GM23338 (cell line): Measurements from ENCODE around the gene PPIF. TPM values are rescaled to one million over a fixed set of nuclear protein-coding genes. Genes with fewer than 3 reads are reported as not detected.

Experiments used
- ATAC-seq: fragments of 200-7000 bp; cut with Tn5 transposase; 3 replicates; pipeline ENCODE4 v1.9.1; 2020
- DNase-seq: peaks from one replicate; pipeline ENCODE4 v3.0.0-alpha.2; 2015; ENCODE audit warnings: low spot score
- H2AFZ ChIP-seq: fragments of 200-600 bp; sonication (generic); 2 replicates; pipeline ENCODE4 v1.8.0; 2016; ENCODE audit warnings: antibody characterized with exemption, mild to moderate bottlenecking, moderate library complexity
- H3F3A ChIP-seq: fragments of 200-600 bp; sonication (generic); replicated peaks from 2 replicates; pipeline ENCODE4 v1.8.0; 2017; ENCODE audit warnings: antibody characterized with exemption, mixed run types, low read depth
- H3K27ac ChIP-seq: fragments of 200-600 bp; sonication (generic); 2 replicates; pipeline ENCODE4 v1.6.1; 2016; ENCODE audit warnings: low read depth
- H3K27me3 ChIP-seq: fragments of 200-600 bp; sonication (generic); 2 replicates; pipeline ENCODE4 v1.8.0; 2016; ENCODE audit warnings: mild to moderate bottlenecking, mixed run types, moderate library complexity; ENCODE audit not compliant: insufficient read depth
- H3K36me3 ChIP-seq: fragments of 200-600 bp; sonication (generic); 2 replicates; pipeline ENCODE4 v1.8.0; 2016; ENCODE audit warnings: mild to moderate bottlenecking; ENCODE audit not compliant: insufficient read depth
- H3K4me1 ChIP-seq: fragments of 200-600 bp; sonication (generic); 2 replicates; pipeline ENCODE4 v1.8.0; 2016; ENCODE audit warnings: mild to moderate bottlenecking, moderate library complexity; ENCODE audit not compliant: insufficient read depth
- H3K4me2 ChIP-seq: fragments of 200-600 bp; sonication (generic); 2 replicates; pipeline ENCODE4 v1.7.1; 2017; ENCODE audit warnings: mixed run types
- H3K4me3 ChIP-seq: fragments of 200-600 bp; sonication (generic); 2 replicates; pipeline ENCODE4 v1.6.1; 2016; ENCODE audit warnings: mixed run types
- H3K79me2 ChIP-seq: fragments of 200-600 bp; sonication (generic); replicated peaks from 2 replicates; pipeline ENCODE4 v1.8.0; 2017; ENCODE audit warnings: mild to moderate bottlenecking; ENCODE audit not compliant: insufficient read depth
- H3K9me2 ChIP-seq: fragments of 200-600 bp; sonication (generic); 2 replicates; pipeline ENCODE4 v1.8.0; 2017; ENCODE audit not compliant: insufficient read depth
- H4K20me1 ChIP-seq: fragments of 200-600 bp; sonication (generic); replicated peaks from 2 replicates; pipeline ENCODE4 v1.8.0; 2017; ENCODE audit warnings: mild to moderate bottlenecking; ENCODE audit not compliant: insufficient read depth
- H3K27ac Mint-ChIP-seq: 2 replicates; pipeline ENCODE4 v1.8.0; 2020; ENCODE audit warnings: inconsistent platforms, mild to moderate bottlenecking, moderate library complexity, mixed read lengths
- H3K27me3 Mint-ChIP-seq: 3 replicates; pipeline ENCODE4 v1.8.0; 2022; ENCODE audit warnings: low read depth, mild to moderate bottlenecking, moderate library complexity, mixed read lengths, inconsistent platforms; ENCODE audit not compliant: insufficient read depth, poor library complexity
- H3K36me3 Mint-ChIP-seq: 3 replicates; pipeline ENCODE4 v1.8.0; 2021; ENCODE audit warnings: low read depth, mild to moderate bottlenecking, inconsistent platforms, moderate library complexity, mixed read lengths
- H3K4me1 Mint-ChIP-seq: 3 replicates; pipeline ENCODE4 v1.8.0; 2020; ENCODE audit warnings: mild to moderate bottlenecking, inconsistent platforms, mixed read lengths
- H3K4me3 Mint-ChIP-seq: 3 replicates; pipeline ENCODE4 v1.8.0; 2021; ENCODE audit warnings: moderate library complexity, mild to moderate bottlenecking, inconsistent platforms, mixed read lengths
- H3K9me3 Mint-ChIP-seq: 3 replicates; pipeline ENCODE4 v1.8.0; 2020; ENCODE audit warnings: moderate library complexity, mild to moderate bottlenecking, inconsistent platforms, mixed read lengths
- NANOG ChIP-seq: IDR thresholded peaks from 2 replicates; pipeline ENCODE4 v1.6.1; 2016; ENCODE audit warnings: antibody characterized with exemption, borderline replicate concordance
- ZNF331 ChIP-seq: fragments of 250-450 bp; sonication (Bioruptor Pico); IDR thresholded peaks from 2 replicates; pipeline ENCODE4 v1.5.0; 2020; ENCODE audit warnings: low read depth, mild to moderate bottlenecking, moderate library complexity
- polyA plus RNA-seq: library from polyadenylated mRNA; unstranded; fragments of >200 nt; fragmentation: Nextera tagmentation; extraction: Ambion mirVana; gene quantifications from 2 replicates; pipeline ENCODE4 v1.2.1, GENCODE V29; 2016
- total RNA-seq: library from RNA; depleted of rRNA; stranded (reverse); fragments of >200 nt; shearing (Covaris generic); gene quantifications from 2 replicates; pipeline ENCODE4 v1.2.3, GENCODE V29; 2014
- TF ChIP-seq, protein P1 (sequence below): fragments of 250-450 bp; sonication (Bioruptor Pico); IDR thresholded peaks from 2 replicates; pipeline ENCODE4 v1.5.0; 2020; ENCODE audit warnings: mild to moderate bottlenecking, moderate library complexity
- TF ChIP-seq, protein P2 (sequence below): IDR thresholded peaks from 2 replicates; pipeline ENCODE4 v1.6.1; 2016; ENCODE audit warnings: antibody characterized with exemption

The PPIF gene
- total and polyA plus RNA-seq, 2 experiments from 2014 or later: 32.1 to 43.6 TPM

DNA sequence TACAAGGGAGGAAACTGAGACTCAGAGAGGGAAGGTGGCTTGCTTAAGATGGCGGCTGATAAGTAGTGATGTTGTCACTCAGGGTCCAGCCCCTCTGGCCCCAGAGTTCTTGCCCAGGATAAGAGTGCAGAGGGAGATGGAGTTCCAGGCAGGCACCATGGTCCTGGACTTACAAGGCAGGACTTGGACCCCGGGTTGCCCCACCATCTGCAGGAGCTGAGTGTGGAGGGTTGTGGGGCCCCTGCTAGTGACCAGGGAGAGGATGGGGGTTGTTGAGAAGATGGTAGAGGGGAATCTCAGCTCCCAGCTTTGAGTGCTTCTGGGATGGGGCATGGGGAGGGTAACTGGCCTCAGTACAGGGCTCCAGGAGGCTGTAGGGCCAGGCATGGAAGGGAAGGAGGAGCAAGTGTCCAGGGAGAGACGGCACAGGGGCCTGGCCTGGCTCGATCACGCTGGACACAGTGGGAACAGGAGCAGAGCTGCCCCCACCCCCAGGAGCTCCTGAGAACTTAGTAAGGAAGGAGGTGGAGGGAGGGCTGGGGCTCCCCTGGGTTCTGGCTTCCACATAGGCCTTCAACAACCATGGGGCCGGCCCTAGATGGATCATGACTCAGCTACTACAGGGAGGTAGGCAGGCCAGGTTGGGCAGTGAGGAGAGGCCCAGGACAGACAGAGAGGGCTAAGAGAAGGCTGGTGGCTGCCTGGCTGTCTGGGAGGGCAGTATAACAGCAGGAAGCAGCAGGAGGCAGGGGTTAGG, 28.2 kb downstream of the PPIF start (continued):
- TF ChIP-seq, protein P1, sequence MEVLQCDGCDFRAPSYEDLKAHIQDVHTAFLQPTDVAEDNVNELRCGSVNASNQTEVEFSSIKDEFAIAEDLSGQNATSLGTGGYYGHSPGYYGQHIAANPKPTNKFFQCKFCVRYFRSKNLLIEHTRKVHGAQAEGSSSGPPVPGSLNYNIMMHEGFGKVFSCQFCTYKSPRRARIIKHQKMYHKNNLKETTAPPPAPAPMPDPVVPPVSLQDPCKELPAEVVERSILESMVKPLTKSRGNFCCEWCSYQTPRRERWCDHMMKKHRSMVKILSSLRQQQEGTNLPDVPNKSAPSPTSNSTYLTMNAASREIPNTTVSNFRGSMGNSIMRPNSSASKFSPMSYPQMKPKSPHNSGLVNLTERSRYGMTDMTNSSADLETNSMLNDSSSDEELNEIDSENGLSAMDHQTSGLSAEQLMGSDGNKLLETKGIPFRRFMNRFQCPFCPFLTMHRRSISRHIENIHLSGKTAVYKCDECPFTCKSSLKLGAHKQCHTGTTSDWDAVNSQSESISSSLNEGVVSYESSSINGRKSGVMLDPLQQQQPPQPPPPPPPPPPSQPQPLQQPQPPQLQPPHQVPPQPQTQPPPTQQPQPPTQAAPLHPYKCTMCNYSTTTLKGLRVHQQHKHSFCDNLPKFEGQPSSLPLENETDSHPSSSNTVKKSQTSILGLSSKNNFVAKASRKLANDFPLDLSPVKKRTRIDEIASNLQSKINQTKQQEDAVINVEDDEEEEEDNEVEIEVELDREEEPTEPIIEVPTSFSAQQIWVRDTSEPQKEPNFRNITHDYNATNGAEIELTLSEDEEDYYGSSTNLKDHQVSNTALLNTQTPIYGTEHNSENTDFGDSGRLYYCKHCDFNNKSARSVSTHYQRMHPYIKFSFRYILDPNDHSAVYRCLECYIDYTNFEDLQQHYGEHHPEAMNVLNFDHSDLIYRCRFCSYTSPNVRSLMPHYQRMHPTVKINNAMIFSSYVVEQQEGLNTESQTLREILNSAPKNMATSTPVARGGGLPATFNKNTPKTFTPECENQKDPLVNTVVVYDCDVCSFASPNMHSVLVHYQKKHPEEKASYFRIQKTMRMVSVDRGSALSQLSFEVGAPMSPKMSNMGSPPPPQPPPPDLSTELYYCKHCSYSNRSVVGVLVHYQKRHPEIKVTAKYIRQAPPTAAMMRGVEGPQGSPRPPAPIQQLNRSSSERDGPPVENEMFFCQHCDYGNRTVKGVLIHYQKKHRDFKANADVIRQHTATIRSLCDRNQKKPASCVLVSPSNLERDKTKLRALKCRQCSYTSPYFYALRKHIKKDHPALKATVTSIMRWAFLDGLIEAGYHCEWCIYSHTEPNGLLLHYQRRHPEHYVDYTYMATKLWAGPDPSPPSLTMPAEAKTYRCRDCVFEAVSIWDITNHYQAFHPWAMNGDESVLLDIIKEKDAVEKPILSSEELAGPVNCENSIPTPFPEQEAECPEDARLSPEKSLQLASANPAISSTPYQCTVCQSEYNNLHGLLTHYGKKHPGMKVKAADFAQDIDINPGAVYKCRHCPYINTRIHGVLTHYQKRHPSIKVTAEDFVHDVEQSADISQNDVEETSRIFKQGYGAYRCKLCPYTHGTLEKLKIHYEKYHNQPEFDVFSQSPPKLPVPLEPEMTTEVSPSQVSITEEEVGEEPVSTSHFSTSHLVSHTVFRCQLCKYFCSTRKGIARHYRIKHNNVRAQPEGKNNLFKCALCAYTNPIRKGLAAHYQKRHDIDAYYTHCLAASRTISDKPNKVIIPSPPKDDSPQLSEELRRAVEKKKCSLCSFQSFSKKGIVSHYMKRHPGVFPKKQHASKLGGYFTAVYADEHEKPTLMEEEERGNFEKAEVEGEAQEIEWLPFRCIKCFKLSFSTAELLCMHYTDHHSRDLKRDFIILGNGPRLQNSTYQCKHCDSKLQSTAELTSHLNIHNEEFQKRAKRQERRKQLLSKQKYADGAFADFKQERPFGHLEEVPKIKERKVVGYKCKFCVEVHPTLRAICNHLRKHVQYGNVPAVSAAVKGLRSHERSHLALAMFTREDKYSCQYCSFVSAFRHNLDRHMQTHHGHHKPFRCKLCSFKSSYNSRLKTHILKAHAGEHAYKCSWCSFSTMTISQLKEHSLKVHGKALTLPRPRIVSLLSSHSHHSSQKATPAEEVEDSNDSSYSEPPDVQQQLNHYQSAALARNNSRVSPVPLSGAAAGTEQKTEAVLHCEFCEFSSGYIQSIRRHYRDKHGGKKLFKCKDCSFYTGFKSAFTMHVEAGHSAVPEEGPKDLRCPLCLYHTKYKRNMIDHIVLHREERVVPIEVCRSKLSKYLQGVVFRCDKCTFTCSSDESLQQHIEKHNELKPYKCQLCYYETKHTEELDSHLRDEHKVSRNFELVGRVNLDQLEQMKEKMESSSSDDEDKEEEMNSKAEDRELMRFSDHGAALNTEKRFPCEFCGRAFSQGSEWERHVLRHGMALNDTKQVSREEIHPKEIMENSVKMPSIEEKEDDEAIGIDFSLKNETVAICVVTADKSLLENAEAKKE: no peak
- TF ChIP-seq ZNF331 (CRISPR knock-in tag) (no peak), NANOG (no peak)

DNA sequence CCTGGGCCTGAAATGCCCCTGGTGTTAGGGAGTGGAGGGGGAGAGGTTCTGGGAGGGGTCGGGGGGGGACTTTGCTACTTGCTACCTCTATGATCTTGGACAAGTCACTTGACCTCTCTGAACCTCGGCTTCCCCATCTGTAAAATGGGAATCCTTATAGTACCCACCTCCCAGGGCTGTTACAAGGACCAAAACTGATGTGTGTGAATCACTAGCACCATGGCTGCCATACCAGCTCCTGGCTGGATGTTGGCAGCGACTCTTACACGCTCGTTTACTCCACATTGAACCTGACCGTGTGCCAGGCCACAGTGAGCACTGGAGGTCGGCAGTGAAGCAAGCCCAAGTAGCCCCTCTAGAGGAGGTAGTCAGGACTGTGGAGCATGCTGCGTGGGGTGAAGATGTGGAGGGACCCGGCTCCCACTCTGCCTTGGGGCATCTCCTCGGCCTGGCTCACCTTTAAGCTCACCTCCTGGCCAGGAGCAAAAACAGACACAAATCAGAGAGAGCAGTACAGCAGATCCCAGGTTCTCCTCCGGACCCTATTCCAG, 28.9 kb downstream of the PPIF start:
- no peak overlapping the region for H3K27ac Mint-ChIP-seq
- H3K27me3 ChIP-seq: no peaks in the 10 kb centered on the region
- peaks cover 4% of the 10 kb centered on the region; the same call in 2 of the 3 replicates for H3K9me3 Mint-ChIP-seq
- H3K4me3 Mint-ChIP-seq: no peak overlapping the region
- H3K4me3 ChIP-seq: no peak overlapping the region
- peaks cover 5% of the 10 kb centered on the region for H3K27me3 Mint-ChIP-seq
- H3K4me1 Mint-ChIP-seq: peaks cover 3% of the 10 kb centered on the region; the same call in 1 of the 3 replicates
- no peaks in the 10 kb centered on the region for H3K79me2 ChIP-seq
- TF ChIP-seq, protein P2, sequence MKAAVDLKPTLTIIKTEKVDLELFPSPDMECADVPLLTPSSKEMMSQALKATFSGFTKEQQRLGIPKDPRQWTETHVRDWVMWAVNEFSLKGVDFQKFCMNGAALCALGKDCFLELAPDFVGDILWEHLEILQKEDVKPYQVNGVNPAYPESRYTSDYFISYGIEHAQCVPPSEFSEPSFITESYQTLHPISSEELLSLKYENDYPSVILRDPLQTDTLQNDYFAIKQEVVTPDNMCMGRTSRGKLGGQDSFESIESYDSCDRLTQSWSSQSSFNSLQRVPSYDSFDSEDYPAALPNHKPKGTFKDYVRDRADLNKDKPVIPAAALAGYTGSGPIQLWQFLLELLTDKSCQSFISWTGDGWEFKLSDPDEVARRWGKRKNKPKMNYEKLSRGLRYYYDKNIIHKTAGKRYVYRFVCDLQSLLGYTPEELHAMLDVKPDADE: no peak
- H3K4me2 ChIP-seq: no peak overlapping the region
- no peaks in the 10 kb centered on the region for H3K4me1 ChIP-seq
- H3K9me2 ChIP-seq: no peaks in the 10 kb centered on the region
- H3F3A ChIP-seq: no peaks in the 10 kb centered on the region; the same call in 1 of the 2 replicates
- DNase-seq (no peak), ATAC-seq (no peak)
- H2AFZ ChIP-seq: no peak overlapping the region
- no peaks in the 10 kb centered on the region for H3K36me3 ChIP-seq
- no peaks in the 10 kb centered on the region for H4K20me1 ChIP-seq
- H3K36me3 Mint-ChIP-seq: no peaks in the 10 kb centered on the region
- no peak overlapping the region for H3K27ac ChIP-seq
